Measurements from ENCODE around the gene STYK1.

DNA sequence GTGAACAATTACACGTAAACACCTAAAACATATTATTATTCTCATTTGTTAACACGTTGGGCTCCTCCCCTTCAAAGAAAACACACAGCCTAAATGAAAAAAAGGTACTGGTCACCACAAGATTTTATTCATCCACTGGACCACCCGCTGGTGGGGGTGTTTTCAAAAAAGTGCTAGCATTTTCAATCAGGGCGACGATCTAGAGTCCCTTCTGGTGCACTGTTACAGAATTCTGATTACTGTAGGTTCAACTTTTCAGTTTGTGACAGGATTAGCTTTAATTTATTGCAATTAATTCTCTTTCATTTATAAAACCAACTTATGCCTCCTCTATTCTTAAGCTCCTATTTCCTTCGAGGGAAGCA is 60.9 kb downstream of the STYK1 start:
- TF ChIP-seq, protein P1, sequence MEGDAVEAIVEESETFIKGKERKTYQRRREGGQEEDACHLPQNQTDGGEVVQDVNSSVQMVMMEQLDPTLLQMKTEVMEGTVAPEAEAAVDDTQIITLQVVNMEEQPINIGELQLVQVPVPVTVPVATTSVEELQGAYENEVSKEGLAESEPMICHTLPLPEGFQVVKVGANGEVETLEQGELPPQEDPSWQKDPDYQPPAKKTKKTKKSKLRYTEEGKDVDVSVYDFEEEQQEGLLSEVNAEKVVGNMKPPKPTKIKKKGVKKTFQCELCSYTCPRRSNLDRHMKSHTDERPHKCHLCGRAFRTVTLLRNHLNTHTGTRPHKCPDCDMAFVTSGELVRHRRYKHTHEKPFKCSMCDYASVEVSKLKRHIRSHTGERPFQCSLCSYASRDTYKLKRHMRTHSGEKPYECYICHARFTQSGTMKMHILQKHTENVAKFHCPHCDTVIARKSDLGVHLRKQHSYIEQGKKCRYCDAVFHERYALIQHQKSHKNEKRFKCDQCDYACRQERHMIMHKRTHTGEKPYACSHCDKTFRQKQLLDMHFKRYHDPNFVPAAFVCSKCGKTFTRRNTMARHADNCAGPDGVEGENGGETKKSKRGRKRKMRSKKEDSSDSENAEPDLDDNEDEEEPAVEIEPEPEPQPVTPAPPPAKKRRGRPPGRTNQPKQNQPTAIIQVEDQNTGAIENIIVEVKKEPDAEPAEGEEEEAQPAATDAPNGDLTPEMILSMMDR (IDR thresholded peaks at IDR 0.05), result no peak
- no peak for TF ChIP-seq POLR2A (IDR thresholded peaks at IDR 0.05)
